Right ventricle myocardium superior (tissue), 1 donor: Measurements from ENCODE around the gene IGF2BP2. TPM values are rescaled to one million over a fixed set of nuclear protein-coding genes. Genes with fewer than 3 reads are reported as not detected.
"Not testable (repeated sequence)": the region's sequence is repeated elsewhere in the genome, so short reads cannot be mapped to it uniquely, and the experiment has no call there.

Source experiments
- ATAC-seq: fragments of 200-7000 bp; cut with Tn5 transposase; one replicate; pipeline ENCODE4 v1.9.1; 2020; ENCODE audit warnings: mild to moderate bottlenecking; ENCODE audit not compliant: poor library complexity
- DNase-seq: peaks from one replicate; pipeline ENCODE4 v3.0.0-alpha.2; 2020
- intact Hi-C: fragments of 100-400 bp; cut with DNase I; formaldehyde crosslinking; loops from one replicate; pipeline ENCODE4 v1.11.2; 2022
- total RNA-seq: library from RNA; stranded (reverse); fragmentation: NEBNext Ultra II Directional; extraction: Animal tissue kit (Norgen Biotek cat#: 25700); gene quantifications from one replicate; pipeline ENCODE4 v1.2.1, GENCODE V29; 2021
- donor health status: DM: no; HTN: yes; CAD: no; lungs with severe emphysema.

IGF2BP2 gene
- total RNA-seq, 1 donor from 2014 or later: 18.7 TPM

- ATAC-seq (no peak), DNase-seq (no peak)
- intact Hi-C loops: no loop called here
Observed at GRCh38 chr3:185843126-185843525, 18.3 kb upstream of the IGF2BP2 start.

- ATAC-seq: no peak
- no peak for DNase-seq
- intact Hi-C loops: no loop called here
Observed at GRCh38 chr3:185842241-185842640, 17.4 kb upstream of the IGF2BP2 start.

GRCh38 chr3:185838417-185838989 is 13.7 kb upstream of the IGF2BP2 start:
- intact Hi-C loops, ATAC-seq, DNase-seq: not testable (repeated sequence)

GRCh38 chr3:185837414-185837813 is 12.6 kb upstream of the IGF2BP2 start:
- DNase-seq (no peak), ATAC-seq (peak; percentile 77)
- intact Hi-C loops: no loop called here

- DNase-seq: no peak
- ATAC-seq: no peak
- intact Hi-C loops: no loop called here
Observed at GRCh38 chr3:185831990-185832389, 7.1 kb upstream of the IGF2BP2 start.

GRCh38 chr3:185831195-185831594 is 6.4 kb upstream of the IGF2BP2 start:
- no peak for ATAC-seq
- intact Hi-C loops: no loop called here
- no peak for DNase-seq

- DNase-seq (no peak), ATAC-seq (no peak)
- intact Hi-C loops: no loop called here
Observed at GRCh38 chr3:185830018-185830797, 5.4 kb upstream of the IGF2BP2 start.

GRCh38 chr3:185828755-185829154 is 3.9 kb upstream of the IGF2BP2 start:
- ATAC-seq: no peak
- DNase-seq: no peak
- intact Hi-C loops: loop anchor here (10.0 kb wide), 1 partner anchor 86 kb away; no protein-coding TSS in a partner anchor

- no peak for ATAC-seq
- DNase-seq: no peak
- intact Hi-C loops: loop anchor here (10.0 kb wide), 1 partner anchor 87 kb away; no protein-coding TSS in a partner anchor
Observed at GRCh38 chr3:185827595-185828344, 2.9 kb upstream of the IGF2BP2 start.

- intact Hi-C loops: loop anchor here (10.0 kb wide), 1 partner anchor 89 kb away; no protein-coding TSS in a partner anchor
- ATAC-seq (peak; percentile 39), DNase-seq (peak; percentile 63)
Observed at GRCh38 chr3:185825639-185826481, 1.0 kb upstream of the IGF2BP2 start.

- DNase-seq: peak; percentile 43
- ATAC-seq: peak; percentile 42
- intact Hi-C loops: loop anchor here (10.0 kb wide), 1 partner anchor 90 kb away; no protein-coding TSS in a partner anchor
Observed at GRCh38 chr3:185824051-185825005, 514 bp downstream of the IGF2BP2 start.

- peak; percentile 48 for ATAC-seq
- peak; percentile 67 for DNase-seq
- intact Hi-C loops: loop anchor here (10.0 kb wide), 1 partner anchor 91 kb away; no protein-coding TSS in a partner anchor
Observed at GRCh38 chr3:185823078-185824044, 1.5 kb downstream of the IGF2BP2 start.

GRCh38 chr3:185822221-185823000 is 2.4 kb downstream of the IGF2BP2 start:
- intact Hi-C loops: loop anchor here (10.0 kb wide), 1 partner anchor 92 kb away; no protein-coding TSS in a partner anchor
- ATAC-seq (no peak), DNase-seq (no peak)

- DNase-seq: no peak
- intact Hi-C loops: loop anchor here (10.0 kb wide), 1 partner anchor 94 kb away; no protein-coding TSS in a partner anchor
- no peak for ATAC-seq
Observed at GRCh38 chr3:185820973-185821758, 3.7 kb downstream of the IGF2BP2 start.
